Hepatocyte (in vitro differentiated cells): ENCODE measurements around the gene CHST3. TPM values are rescaled to one million over a fixed set of nuclear protein-coding genes. Genes with fewer than 3 reads are reported as not detected.

Experiments used
- DNase-seq: peaks from one replicate; pipeline ENCODE4 v3.0.0-alpha.2; 2016; ENCODE audit warnings: low spot score
- H2AFZ ChIP-seq: fragments of 200-600 bp; sonication (generic); 2 replicates; pipeline ENCODE4 v1.6.0; 2016; ENCODE audit warnings: antibody characterized with exemption, mild to moderate bottlenecking
- H3K27ac ChIP-seq: fragments of 200-600 bp; sonication (generic); 2 replicates; pipeline ENCODE4 v1.5.1; 2016; ENCODE audit warnings: mild to moderate bottlenecking
- H3K27me3 ChIP-seq: fragments of 200-600 bp; sonication (generic); 2 replicates; pipeline ENCODE4 v1.6.1; 2016
- H3K36me3 ChIP-seq: fragments of 200-600 bp; sonication (generic); replicated peaks from 2 replicates; pipeline ENCODE4 v1.5.1; 2016; ENCODE audit warnings: low read depth; ENCODE audit not compliant: insufficient read depth
- H3K4me1 ChIP-seq: fragments of 200-600 bp; sonication (generic); 2 replicates; pipeline ENCODE4 v1.5.1; 2016; ENCODE audit warnings: mild to moderate bottlenecking, moderate library complexity; ENCODE audit not compliant: insufficient read depth
- H3K4me2 ChIP-seq: fragments of 200-600 bp; sonication (generic); 2 replicates; pipeline ENCODE4 v1.6.0; 2016
- H3K4me3 ChIP-seq: fragments of 200-600 bp; sonication (generic); 2 replicates; pipeline ENCODE4 v1.5.1; 2016; ENCODE audit warnings: mild to moderate bottlenecking
- H3K79me2 ChIP-seq: fragments of 200-600 bp; sonication (generic); 2 replicates; pipeline ENCODE4 v1.6.0; 2017; ENCODE audit warnings: mild to moderate bottlenecking
- H3K9me2 ChIP-seq: fragments of 200-600 bp; sonication (generic); replicated peaks from 2 replicates; pipeline ENCODE4 v1.6.0; 2017; ENCODE audit warnings: mild to moderate bottlenecking; ENCODE audit not compliant: insufficient read depth
- H3K9me3 ChIP-seq: fragments of 200-600 bp; sonication (generic); 2 replicates; pipeline ENCODE4 v1.5.1; 2016; ENCODE audit warnings: low read depth, mild to moderate bottlenecking
- H4K20me1 ChIP-seq: fragments of 200-600 bp; sonication (generic); 2 replicates; pipeline ENCODE4 v1.6.0; 2016; ENCODE audit warnings: mild to moderate bottlenecking; ENCODE audit not compliant: insufficient read depth, poor library complexity, severe bottlenecking
- EZH2 ChIP-seq: fragments of 200-600 bp; sonication (generic); IDR thresholded peaks from 2 replicates; pipeline ENCODE4 v1.6.1; 2016; ENCODE audit warnings: antibody characterized with exemption, mild to moderate bottlenecking, borderline replicate concordance
- EZH2phosphoT487 ChIP-seq: fragments of 200-600 bp; sonication (generic); IDR thresholded peaks from one replicate; pipeline ENCODE4 v1.6.1; 2018; ENCODE audit warnings: antibody characterized with exemption, mild to moderate bottlenecking, low read depth, moderate library complexity; ENCODE audit not compliant: unreplicated experiment, severe bottlenecking
- WGBS: methylation state at CpG from one replicate; pipeline ENCODE4 v1.1.6; 2016; ENCODE audit warnings: low lambda C conversion rate; ENCODE audit errors: missing lambda C conversion rate; 5-methylcytosine and 5-hydroxymethylcytosine counted together
- polyA plus RNA-seq: library from polyadenylated mRNA; unstranded; fragments of >200 nt; fragmentation: Nextera tagmentation; extraction: Ambion mirVana; gene quantifications from 2 replicates; pipeline ENCODE4 v1.2.1, GENCODE V29; 2016
- total RNA-seq: library from RNA; depleted of rRNA; stranded (reverse); fragments of >200 nt; gene quantifications from 2 replicates; pipeline ENCODE4 v1.2.3, GENCODE V29; 2014
- TF ChIP-seq, protein P1 (sequence below): fragments of 200-600 bp; sonication (generic); IDR thresholded peaks from 2 replicates; pipeline ENCODE4 v1.5.1; 2016; ENCODE audit warnings: antibody characterized with exemption, mild to moderate bottlenecking; ENCODE audit not compliant: poor library complexity

CHST3 gene
- total and polyA plus RNA-seq, 2 experiments from 2014 or later, result 6.8 to 14.1 TPM

DNA sequence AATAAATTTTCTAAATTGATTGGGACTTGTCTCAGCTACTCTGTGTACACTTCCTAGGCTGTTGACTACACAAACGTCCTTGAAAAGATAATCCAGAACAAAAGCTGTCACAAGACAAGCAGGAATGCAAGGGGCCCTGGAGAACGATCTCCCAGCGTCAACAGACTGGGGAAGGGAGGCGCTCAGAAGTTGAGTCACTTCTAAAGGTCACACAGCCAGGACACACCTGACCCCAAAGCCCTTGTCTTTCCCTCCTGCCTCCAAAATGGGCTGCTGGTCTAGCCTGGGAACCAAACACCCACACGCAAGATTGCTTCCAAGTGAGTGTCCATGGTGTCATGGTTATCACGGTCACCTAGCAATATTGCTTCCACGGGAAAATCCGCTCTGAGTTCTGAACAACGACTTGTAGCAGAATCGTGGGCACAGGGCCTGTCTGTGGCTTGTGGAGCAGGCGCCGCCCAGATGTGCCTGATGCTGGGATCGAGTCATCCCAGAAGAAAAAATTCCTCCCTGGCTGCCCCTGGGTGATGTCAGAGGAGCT lies 74.3 kb downstream of the CHST3 start:
- Histone ChIP-seq H3K9me3 (no peaks in the 10 kb centered on the region), H3K27me3 (no peaks in the 10 kb centered on the region), H2AFZ (no peak overlapping the region), H4K20me1 (no peaks in the 10 kb centered on the region), H3K36me3 (no peaks in the 10 kb centered on the region), H3K4me1 (peaks cover 12% of the 10 kb centered on the region), H3K4me2 (no peak overlapping the region), H3K9me2 (no peaks in the 10 kb centered on the region), H3K79me2 (no peaks in the 10 kb centered on the region), H3K4me3 (no peak overlapping the region), H3K27ac (peak overlapping the region; percentile 70)
- TF ChIP-seq EZH2 (no peak), EZH2phosphoT487 (no peak)
- TF ChIP-seq, protein P1, sequence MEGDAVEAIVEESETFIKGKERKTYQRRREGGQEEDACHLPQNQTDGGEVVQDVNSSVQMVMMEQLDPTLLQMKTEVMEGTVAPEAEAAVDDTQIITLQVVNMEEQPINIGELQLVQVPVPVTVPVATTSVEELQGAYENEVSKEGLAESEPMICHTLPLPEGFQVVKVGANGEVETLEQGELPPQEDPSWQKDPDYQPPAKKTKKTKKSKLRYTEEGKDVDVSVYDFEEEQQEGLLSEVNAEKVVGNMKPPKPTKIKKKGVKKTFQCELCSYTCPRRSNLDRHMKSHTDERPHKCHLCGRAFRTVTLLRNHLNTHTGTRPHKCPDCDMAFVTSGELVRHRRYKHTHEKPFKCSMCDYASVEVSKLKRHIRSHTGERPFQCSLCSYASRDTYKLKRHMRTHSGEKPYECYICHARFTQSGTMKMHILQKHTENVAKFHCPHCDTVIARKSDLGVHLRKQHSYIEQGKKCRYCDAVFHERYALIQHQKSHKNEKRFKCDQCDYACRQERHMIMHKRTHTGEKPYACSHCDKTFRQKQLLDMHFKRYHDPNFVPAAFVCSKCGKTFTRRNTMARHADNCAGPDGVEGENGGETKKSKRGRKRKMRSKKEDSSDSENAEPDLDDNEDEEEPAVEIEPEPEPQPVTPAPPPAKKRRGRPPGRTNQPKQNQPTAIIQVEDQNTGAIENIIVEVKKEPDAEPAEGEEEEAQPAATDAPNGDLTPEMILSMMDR, result no peak
- peak; percentile 54 for DNase-seq
- WGBS, result 67% methylated on average over 13 of the region's 13 CpGs

DNA sequence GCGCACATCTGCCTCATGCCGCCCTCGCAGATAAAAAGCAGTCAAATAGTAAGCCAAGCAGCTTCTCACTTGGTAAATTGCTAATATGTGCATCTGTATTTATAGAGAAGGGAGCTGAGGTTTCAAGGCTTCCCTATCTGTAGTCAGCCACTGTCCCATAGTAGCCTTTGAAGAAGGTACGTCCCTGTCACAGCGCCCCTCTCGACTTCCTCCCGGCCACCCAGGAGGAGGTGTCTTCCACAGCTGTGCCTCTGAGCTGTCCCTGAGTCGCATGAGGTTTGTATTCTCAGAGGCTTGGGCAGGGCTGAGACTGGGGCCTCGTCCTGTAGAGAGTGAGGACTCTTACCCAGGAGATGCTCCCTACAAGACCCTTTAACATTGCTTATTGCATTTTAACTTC lies 75.2 kb downstream of the CHST3 start:
- Histone ChIP-seq H3K4me2 (no peak overlapping the region), H3K9me3 (no peaks in the 10 kb centered on the region), H2AFZ (no peak overlapping the region), H3K9me2 (no peaks in the 10 kb centered on the region), H4K20me1 (no peaks in the 10 kb centered on the region), H3K4me1 (peaks cover 19% of the 10 kb centered on the region), H3K36me3 (no peaks in the 10 kb centered on the region), H3K27me3 (no peaks in the 10 kb centered on the region), H3K4me3 (no peak overlapping the region), H3K27ac (no peak overlapping the region), H3K79me2 (no peaks in the 10 kb centered on the region)
- TF ChIP-seq EZH2phosphoT487 (no peak), EZH2 (no peak)
- TF ChIP-seq, protein P1, result no peak
- 74% methylated on average over 9 of the region's 9 CpGs for WGBS
- no peak for DNase-seq

DNA sequence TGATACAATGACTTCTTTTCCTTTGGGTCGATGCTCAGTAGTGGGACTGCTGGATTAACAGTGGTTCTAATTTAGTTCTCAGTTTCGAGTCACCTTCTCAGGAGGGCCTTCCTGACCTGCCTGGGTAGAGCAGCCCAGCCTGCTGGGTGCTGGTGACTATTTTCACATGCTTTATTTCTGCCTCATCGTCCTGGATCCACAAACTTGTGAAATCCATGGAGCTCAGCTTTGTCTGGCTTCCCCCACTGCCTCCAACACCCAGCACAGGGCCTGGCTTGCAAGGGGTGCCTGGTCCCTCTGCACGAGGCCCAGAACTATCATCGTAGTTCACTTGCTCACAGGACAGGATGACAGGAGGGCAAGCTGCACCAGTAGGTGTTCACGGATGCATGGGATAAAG lies 77.3 kb downstream of the CHST3 start:
- peaks cover 29% of the 10 kb centered on the region for H3K4me1 ChIP-seq
- H3K27ac ChIP-seq, result no peak overlapping the region
- TF ChIP-seq EZH2phosphoT487 (no peak), EZH2 (no peak)
- TF ChIP-seq, protein P1, result no peak
- H3K4me3 ChIP-seq, result no peak overlapping the region
- no peaks in the 10 kb centered on the region for H3K9me2 ChIP-seq
- no peak overlapping the region for H2AFZ ChIP-seq
- no peaks in the 10 kb centered on the region for H3K79me2 ChIP-seq
- no peak overlapping the region for H3K4me2 ChIP-seq
- no peak for DNase-seq
- H4K20me1 ChIP-seq, result no peaks in the 10 kb centered on the region
- H3K9me3 ChIP-seq, result no peaks in the 10 kb centered on the region
- H3K27me3 ChIP-seq, result no peaks in the 10 kb centered on the region
- H3K36me3 ChIP-seq, result no peaks in the 10 kb centered on the region
- WGBS, result 81% methylated on average over 6 of the region's 6 CpGs
